ENCODE data around the gene CUL1.

GRCh38 chr7:148714498-148714897 is 15.8 kb downstream of the CUL1 start:
- no peak for TF ChIP-seq NFIC (IDR thresholded peaks at IDR 0.05)
- no peak for TF ChIP-seq USF1 (IDR thresholded peaks at IDR 0.05)
- no peak for TF ChIP-seq CEBPB (IDR thresholded peaks at IDR 0.05)
- TF ChIP-seq YY1 (IDR thresholded peaks at IDR 0.05; ENCODE audit: low read depth), result no peak
- no peak for TF ChIP-seq REST (IDR thresholded peaks at IDR 0.05; ENCODE audit: low read depth)
- no peak for TF ChIP-seq EGR1 (IDR thresholded peaks at IDR 0.05)
- no peak for TF ChIP-seq EP300 (IDR thresholded peaks at IDR 0.05; ENCODE audit: borderline replicate concordance)
- no peak for TF ChIP-seq RAD21 (IDR thresholded peaks at IDR 0.05; ENCODE audit: low read depth)
- no peak for TF ChIP-seq TEAD4 (IDR thresholded peaks at IDR 0.05)
- TF ChIP-seq CREB1 (IDR thresholded peaks at IDR 0.05; ENCODE audit: low read depth), result no peak
